HG03432 (cell line): Measurements from ENCODE around the gene FNTB.

Experiments used
- ATAC-seq: cut with Tn5 transposase; IDR thresholded peaks from one replicate; pipeline ENCODE4 v1.9.1; 2021; ENCODE audit warnings: mild to moderate bottlenecking, moderate library complexity; ENCODE audit not compliant: unreplicated experiment

Gene FNTB

GRCh38 chr14:65044596-65044959 is 57.9 kb downstream of the FNTB start:
- no peak for ATAC-seq

GRCh38 chr14:65045006-65045405 is 58.3 kb downstream of the FNTB start:
- no peak for ATAC-seq

DNA sequence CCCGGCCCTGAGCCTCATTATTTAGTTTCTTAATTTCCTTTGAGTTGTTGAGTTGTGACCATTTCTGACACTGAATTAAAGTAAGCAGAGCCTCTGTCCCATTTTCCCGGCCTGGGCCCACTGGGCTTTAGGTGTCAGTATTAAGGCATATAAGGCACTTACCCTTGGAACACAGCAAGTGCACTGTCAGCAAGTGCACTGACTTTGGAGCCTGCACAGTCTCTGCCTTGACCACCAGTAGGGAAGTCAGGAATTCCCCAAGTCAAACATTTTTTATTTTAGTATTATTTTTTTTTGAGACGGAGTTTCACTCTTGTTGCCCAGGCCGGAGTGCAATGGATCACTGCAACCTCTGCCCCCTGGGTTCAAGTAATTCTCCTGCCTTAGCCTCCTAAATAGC is 59.0 kb downstream of the FNTB start:
- ATAC-seq: no peak

GRCh38 chr14:65052832-65053231 is 66.1 kb downstream of the FNTB start:
- ATAC-seq: no peak

DNA sequence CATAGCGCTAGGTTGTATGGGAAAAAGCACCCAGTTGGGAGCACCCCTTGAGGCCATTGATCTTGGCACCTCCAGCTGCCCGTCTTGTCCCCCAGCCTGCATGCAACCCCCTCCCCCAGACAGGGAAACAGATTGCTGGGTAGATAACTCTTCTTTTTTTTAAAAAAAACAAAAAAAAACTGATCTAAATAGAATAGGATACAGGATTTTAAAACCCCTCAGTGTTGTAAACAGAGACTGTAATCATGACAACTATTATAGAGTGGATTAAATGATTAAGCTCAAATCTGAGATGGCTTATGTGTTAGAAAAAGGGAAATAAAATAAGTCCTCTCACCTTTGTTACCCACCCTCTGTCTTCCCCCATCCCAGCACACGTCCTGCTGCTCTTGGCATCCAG is 66.8 kb downstream of the FNTB start:
- no peak for ATAC-seq

DNA sequence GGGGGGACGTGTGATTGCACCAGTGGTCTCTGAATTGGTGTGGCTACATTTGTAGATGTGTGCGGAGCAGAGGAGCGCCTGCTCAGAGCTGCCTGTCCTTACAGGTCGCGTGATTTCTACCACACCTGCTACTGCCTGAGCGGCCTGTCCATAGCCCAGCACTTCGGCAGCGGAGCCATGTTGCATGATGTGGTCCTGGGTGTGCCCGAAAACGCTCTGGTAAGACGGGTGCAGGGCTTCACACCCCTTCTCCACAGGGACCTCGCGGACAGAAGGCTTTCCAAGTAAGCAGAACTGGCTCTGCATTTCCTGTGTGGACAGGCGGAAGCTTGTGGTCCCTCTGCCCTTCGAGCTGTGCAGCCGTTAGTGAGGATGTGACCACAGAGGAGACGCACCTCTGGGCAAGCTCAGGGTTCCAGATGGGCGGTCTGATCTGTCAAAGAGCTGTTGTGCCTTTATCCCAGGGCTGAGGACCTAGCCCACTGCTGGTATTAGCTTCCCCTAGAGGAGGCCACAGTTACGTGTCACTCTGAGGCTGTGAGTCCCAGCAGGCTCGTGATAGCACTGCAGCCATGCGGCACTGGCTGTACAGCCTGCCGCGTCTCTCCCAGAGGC is 67.9 kb downstream of the FNTB start:
- no peak for ATAC-seq

- ATAC-seq: no peak
Measured at GRCh38 chr14:65057695-65058094, 71.0 kb downstream of the FNTB start.

DNA sequence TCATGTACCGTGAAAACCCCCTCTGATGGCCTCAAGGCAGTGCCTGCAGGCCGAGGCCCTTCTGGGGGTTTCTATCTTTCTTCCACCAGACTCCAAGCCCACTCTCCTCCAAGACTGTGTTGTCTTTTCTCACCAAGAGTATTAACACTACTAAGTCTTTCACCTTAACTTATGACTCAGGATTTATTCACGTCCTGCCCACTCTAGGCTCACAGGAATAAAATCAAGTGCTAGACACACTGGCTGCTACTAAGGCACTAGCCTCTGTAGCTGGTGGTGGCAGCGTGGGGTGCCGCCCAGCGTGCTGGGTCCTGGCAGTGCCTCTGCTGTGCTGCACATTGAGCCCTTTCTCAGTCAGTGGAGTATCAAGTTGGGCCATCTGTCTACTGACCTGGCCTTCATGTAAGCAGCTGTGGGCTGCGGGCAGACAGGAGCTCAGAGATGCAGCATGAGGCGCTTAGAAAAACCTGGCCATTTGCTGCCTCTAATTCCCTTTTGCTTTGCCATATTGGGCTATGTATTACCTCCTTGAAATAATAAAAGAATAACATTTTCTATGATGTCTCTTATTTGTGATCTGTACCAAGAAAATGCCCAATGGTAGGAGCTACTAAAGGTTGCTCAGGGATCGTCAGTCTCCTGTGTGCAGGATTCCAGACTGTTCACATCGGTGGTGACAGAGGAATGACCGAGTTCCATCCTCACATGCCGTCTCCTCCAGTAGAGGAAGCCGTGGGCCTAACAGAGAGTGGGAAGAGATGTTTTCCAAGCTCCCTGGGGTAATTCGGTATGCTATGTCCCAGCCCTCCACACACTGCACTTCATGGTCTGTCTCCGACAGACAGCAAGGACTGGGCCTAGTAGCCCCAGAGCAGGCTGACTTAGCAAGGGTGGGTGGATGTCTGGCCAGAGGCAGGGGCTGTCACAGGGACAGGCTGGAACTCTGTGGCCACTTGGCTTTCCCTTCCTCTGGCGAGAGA is 75.7 kb downstream of the FNTB start:
- no peak for ATAC-seq

GRCh38 chr14:65065719-65066118 is 79.0 kb downstream of the FNTB start:
- ATAC-seq: no peak

DNA sequence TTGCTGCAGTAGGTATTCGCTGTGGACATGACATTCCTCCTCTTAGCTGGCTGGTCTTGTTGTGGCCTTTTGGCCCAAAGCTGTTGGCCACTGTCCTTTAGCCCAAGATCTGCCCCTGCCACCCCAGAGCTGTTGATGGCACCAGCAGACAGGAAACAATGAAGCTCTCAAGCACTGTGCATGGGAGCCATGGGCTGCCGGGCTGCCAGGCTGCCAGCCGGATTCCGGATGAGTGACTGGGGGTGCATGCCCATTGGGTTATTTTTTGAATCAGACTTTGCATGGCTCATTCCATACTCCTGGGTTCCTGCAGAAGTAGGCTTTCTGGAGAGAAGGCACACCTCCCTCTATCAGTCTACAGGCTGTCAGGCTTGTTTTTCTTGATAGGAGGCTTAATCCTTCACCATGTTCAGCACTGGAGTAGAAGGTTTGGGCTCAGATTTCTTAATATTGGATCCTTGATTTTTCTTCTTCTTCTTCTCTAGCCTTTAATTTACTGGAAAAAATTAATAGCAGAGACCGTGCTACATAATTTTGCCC is 83.2 kb downstream of the FNTB start:
- no peak for ATAC-seq

DNA sequence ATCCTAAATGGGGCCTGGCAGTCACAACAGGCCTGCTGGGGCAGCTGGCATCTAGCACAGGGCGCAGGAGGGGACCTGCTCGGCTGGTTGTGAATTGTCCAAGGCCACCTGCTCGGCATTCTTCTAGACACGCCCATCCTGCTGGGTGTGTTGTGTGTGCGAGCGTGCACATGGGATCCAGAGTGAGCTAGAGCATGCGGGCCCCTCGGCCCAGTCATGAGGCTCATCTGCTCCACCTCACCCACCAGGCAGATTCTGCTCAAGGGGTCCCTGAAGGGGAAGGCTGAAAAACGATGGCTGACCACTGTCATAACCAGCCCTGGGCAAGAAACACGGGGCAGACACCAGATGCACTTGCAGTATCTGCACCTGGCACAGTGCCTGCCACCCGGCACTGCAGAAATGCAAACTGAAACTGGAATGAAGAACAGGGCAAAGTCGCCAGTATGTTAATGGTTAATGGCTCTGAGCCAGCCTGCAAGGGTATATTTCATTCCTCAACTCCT is 83.8 kb downstream of the FNTB start:
- ATAC-seq: no peak

DNA sequence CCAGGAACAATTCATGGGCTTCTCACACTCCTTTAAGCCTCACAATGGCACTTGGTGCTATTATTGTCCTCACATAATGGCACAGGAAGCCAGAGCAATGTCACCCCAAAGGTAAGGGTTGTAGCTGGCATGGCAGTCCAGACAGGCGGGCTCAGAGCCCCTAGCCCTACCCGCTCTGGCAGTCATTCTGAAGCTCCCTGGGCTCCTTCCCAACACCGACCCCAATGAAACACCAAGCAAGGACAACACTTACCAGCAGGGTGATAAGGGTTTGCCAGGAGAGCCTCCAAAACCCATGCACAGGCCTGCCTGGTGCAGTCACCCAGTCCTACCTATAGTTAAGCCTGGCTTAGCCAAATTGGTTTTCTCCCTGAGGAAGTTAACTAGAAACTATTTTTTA is 84.8 kb downstream of the FNTB start:
- ATAC-seq: no peak

DNA sequence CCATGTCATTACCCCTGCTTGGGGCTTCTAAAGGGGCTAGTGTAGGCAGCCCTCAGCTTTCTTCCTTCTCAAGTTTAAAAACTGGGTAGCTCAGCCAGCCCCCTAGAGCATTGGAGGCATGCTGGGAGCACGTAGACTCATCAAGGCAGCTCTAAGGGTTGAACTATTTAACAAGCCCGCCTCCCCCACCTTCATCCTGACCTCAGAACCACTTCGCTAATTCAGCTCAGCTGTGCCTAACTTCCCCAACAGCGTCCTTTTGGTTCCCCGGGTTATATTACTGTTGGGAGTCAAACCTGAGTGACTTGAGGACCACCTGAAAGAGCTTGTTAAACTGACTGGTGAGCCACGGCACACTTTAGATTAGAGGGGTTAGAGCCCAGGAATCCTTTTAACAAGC is 85.6 kb downstream of the FNTB start:
- ATAC-seq: no peak

DNA sequence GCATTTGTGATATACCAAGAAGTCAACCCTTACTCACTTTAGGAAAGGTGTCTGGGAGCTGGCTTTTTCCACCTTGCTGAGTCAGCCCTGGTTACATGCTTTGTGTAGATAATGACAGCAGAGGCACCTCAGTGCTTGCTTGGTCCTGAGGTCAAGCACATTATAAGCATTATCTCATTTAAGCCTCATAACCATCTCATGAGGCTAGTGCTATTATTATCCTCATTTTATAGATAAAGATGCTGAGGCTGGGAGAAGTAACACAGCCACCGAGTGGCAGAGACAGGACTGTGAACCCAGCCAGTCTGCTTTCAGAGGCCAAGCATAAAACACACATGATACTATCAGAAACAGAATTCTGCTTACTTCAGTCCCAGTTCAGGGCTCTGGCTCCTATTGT is 86.2 kb downstream of the FNTB start:
- ATAC-seq: no peak

- ATAC-seq: no peak
Measured at GRCh38 chr14:65073605-65074201, 87.0 kb downstream of the FNTB start.

DNA sequence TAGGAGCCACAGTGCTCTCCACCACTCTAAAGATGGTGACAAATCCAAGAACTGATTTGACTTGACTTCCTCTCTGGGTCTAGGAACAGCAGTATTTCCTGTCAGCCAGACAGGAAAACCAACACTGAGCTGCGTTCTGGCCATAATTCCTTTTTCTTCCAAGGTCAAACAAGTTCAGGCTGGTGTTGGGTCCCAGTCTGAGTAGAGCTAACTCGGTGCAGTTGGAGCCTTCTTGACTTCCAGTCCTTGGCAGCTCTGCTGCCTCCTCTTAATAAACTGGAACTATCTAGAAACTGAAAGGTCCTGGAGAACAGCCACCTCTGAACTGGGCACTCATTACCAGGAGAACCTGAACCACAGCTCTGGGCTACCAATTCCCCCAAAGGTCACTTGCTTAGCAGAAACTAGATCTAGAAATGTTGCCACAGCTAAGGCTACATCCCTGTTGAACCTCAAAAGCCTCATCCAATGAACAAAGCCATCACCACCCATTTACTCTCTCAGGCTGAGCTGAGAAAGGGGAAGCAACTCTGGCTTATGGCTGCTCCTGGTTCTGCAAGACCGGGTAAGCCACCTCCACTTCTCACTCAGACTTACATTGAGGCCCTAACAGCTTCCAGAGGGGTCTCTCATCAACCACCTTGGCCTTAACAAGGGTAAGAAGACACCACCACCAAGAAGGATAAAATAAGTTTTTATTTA is 87.9 kb downstream of the FNTB start:
- no peak for ATAC-seq

- ATAC-seq: no peak
Measured at GRCh38 chr14:65075628-65076325, 89.1 kb downstream of the FNTB start.

DNA sequence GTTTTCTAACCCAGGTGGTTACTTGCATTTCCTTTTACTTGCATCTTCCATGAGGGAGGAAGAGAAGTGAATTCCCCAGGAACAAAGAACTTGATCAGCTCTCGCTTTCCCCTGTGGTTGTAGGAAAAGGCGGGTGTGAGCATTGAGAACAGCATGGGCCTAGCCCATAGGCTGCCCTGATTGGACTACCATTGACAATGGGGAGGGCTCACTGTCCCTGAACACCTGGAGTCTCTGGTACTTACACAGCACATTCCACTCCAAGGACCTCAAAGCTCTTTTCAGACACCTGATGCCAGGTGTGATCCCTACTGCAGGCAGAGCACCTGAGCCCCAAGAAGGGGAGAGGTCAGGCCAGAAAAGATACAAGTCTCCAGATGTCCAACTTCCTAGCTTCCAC is 90.6 kb downstream of the FNTB start:
- no peak for ATAC-seq

GRCh38 chr14:65079201-65079600 is 92.5 kb downstream of the FNTB start:
- ATAC-seq: no peak

DNA sequence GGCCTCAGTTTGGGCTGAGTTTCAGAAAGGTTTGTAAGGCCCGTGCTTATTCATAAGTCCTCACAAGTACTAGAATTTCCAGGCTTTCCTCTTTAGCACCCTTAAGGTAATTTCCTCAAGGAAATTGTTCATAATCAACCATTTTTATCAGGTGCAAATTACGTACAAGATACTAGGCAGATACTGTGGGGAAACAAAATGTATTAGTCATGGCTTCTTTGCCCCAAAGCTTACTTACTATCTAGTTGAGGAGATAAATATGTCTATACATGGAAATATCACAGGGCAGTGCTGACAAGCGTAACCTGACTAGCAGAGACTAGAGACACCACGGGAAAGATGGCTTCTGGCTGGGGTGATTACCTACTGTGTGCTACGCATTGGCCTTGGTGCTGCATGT is 93.1 kb downstream of the FNTB start:
- ATAC-seq: no peak
